H1 (cell line): ENCODE measurements around the gene ACYP2. TPM values are rescaled to one million over a fixed set of nuclear protein-coding genes. Genes with fewer than 3 reads are reported as not detected.

ENCODE experiments used
- CTCF ChIA-PET: fragments of 300-600 bp; sonication (Branson Sonifier 250); formaldehyde crosslinking; loops from one replicate; lab custom pipeline; 2021; ENCODE audit not compliant: partially characterized antibody; lab: Charles Lee
- POLR2A ChIA-PET: fragments of 300-600 bp; sonication (Branson Sonifier 250); formaldehyde crosslinking; loops from one replicate; lab custom pipeline; 2021; ENCODE audit warnings: inconsistent platforms; ENCODE audit not compliant: partially characterized antibody; lab: Charles Lee
- DNase-seq, 2 experiments: peaks; one replicate each; pipeline versions ENCODE4 v3.0.0 to v3.0.0-alpha.2; 2010 to 2022; ENCODE audit warnings: low spot score in 2 of 2, low read depth in 1 of 2, mixed read lengths in 1 of 2
- FAIRE-seq: peaks from 2 replicates; lab custom pipeline; 2011; peaks lifted over from hg19 to GRCh38; lab: Jason Lieb, UNC
- H2AFZ ChIP-seq: 2 replicates; pipeline ENCODE4 v1.8.1; 2012; ENCODE audit warnings: low read length, inconsistent platforms
- H2AK5ac ChIP-seq: 2 replicates; pipeline ENCODE4 v1.6.1; 2013; ENCODE audit warnings: low read depth, low read length
- H2BK120ac ChIP-seq: replicated peaks from 2 replicates; pipeline ENCODE3; 2013; ENCODE audit warnings: low read depth, low read length, inconsistent platforms
- H2BK12ac ChIP-seq: 2 replicates; pipeline ENCODE4 v1.6.1; 2013; ENCODE audit warnings: low read depth, low read length
- H2BK15ac ChIP-seq: 2 replicates; pipeline ENCODE4 v1.6.1; 2013; ENCODE audit warnings: low read length
- H2BK20ac ChIP-seq: 2 replicates; pipeline ENCODE4 v1.6.1; 2013; ENCODE audit warnings: low read length
- H2BK5ac ChIP-seq: 2 replicates; pipeline ENCODE4 v1.6.1; 2013; ENCODE audit warnings: low read depth, low read length
- H3K14ac ChIP-seq: 2 replicates; pipeline ENCODE4 v1.6.1; 2013; ENCODE audit warnings: inconsistent platforms; ENCODE audit not compliant: insufficient read length
- H3K18ac ChIP-seq: 2 replicates; pipeline ENCODE4 v1.6.1; 2013; ENCODE audit warnings: low read length; ENCODE audit errors: extremely low read depth
- H3K23ac ChIP-seq: 2 replicates; pipeline ENCODE4 v1.6.1; 2013; ENCODE audit warnings: inconsistent platforms; ENCODE audit not compliant: insufficient read length
- H3K23me2 ChIP-seq: 2 replicates; pipeline ENCODE4 v1.6.1; 2013; ENCODE audit warnings: low read depth, low read length
- H3K27ac ChIP-seq: 2 replicates; pipeline ENCODE4 v1.6.1; 2011; ENCODE audit warnings: low read depth, low read length, inconsistent platforms
- H3K27me3 ChIP-seq, 4 experiments: replicated peaks in 1 of 4; 1 replicate in 1 of 4; 2 replicates in 3 of 4; pipeline versions ENCODE4 v1.6.1 to v1.8.1; 2011 to 2013; ENCODE audit warnings: low read length in 3 of 4, mild to moderate bottlenecking in 3 of 4, inconsistent platforms in 2 of 4, mixed read lengths in 2 of 4, moderate library complexity in 1 of 4; ENCODE audit not compliant: control insufficient read depth in 3 of 4, insufficient read depth in 3 of 4; ENCODE audit errors: extremely low read depth in 1 of 4
- H3K36me3 ChIP-seq, 4 experiments: 2 replicates each; pipeline versions ENCODE4 v1.6.1 to v1.8.1; 2011 to 2013; ENCODE audit warnings: mild to moderate bottlenecking in 4 of 4, low read length in 3 of 4, moderate library complexity in 2 of 4, control low read depth in 1 of 4, inconsistent platforms in 1 of 4; ENCODE audit not compliant: insufficient read depth in 4 of 4, control insufficient read depth in 2 of 4
- H3K4ac ChIP-seq: replicated peaks from 2 replicates; pipeline ENCODE3; 2013; ENCODE audit warnings: low read length, low read depth, mixed read lengths, inconsistent platforms; ENCODE audit not compliant: insufficient read length
- H3K4me1 ChIP-seq, 4 experiments: replicated peaks in 1 of 4; 1 replicate in 1 of 4; 2 replicates in 3 of 4; pipeline versions ENCODE4 v1.6.1 to v1.8.1; 2011 to 2013; ENCODE audit warnings: low read length in 3 of 4, inconsistent platforms in 2 of 4, mixed read lengths in 1 of 4; ENCODE audit not compliant: insufficient read depth in 4 of 4, control insufficient read depth in 3 of 4
- H3K4me2 ChIP-seq, 2 experiments: 2 replicates each; pipeline versions ENCODE4 v1.6.1 to v1.8.1; 2011 to 2013; ENCODE audit warnings: low read depth in 2 of 2, low read length in 2 of 2, control low read depth in 1 of 2, inconsistent platforms in 1 of 2, mild to moderate bottlenecking in 1 of 2; ENCODE audit not compliant: insufficient read depth in 1 of 2
- H3K4me3 ChIP-seq, 4 experiments: fragments of 200-600, 300-600 bp in 1 of 4; sonication (generic), shearing (Covaris generic), sonication (Bioruptor Twin) in 1 of 4; 2 replicates each; pipeline versions ENCODE4 v1.5.1 to v1.8.1; 2011 to 2016; ENCODE audit warnings: low read length in 4 of 4, low read depth in 3 of 4, control low read depth in 2 of 4, inconsistent platforms in 2 of 4, mild to moderate bottlenecking in 2 of 4, mixed read lengths in 1 of 4, moderate library complexity in 1 of 4; ENCODE audit not compliant: insufficient read depth in 2 of 4; ENCODE audit errors: extremely low read depth in 1 of 4
- H3K56ac ChIP-seq: replicated peaks from 2 replicates; pipeline ENCODE3; 2013; ENCODE audit warnings: low read depth, mild to moderate bottlenecking, mixed read lengths, low read length, inconsistent platforms; ENCODE audit not compliant: insufficient read length
- H3K79me1 ChIP-seq: 2 replicates; pipeline ENCODE4 v1.6.1; 2013; ENCODE audit warnings: low read depth, low read length, control low read depth
- H3K79me2 ChIP-seq, 2 experiments: 2 replicates each; pipeline versions ENCODE4 v1.6.1 to v1.8.1; 2012 to 2013; ENCODE audit warnings: low read length in 2 of 2, mild to moderate bottlenecking in 2 of 2, inconsistent platforms in 1 of 2; ENCODE audit not compliant: insufficient read depth in 2 of 2, control insufficient read depth in 1 of 2
- H3K9ac ChIP-seq, 4 experiments: replicated peaks in 1 of 4; 1 replicate in 1 of 4; 2 replicates in 3 of 4; pipeline versions ENCODE4 v1.6.1 to v1.8.1; 2011 to 2013; ENCODE audit warnings: low read depth in 3 of 4, low read length in 3 of 4, control low read depth in 2 of 4, mild to moderate bottlenecking in 2 of 4, moderate library complexity in 2 of 4, inconsistent platforms in 1 of 4; ENCODE audit errors: extremely low read depth in 1 of 4
- H3K9me3 ChIP-seq, 2 experiments: 2 replicates each; pipeline versions ENCODE4 v1.6.1 to v1.8.1; 2012 to 2013; ENCODE audit warnings: mild to moderate bottlenecking in 2 of 2, moderate library complexity in 2 of 2, control low read depth in 1 of 2, inconsistent platforms in 1 of 2, low read depth in 1 of 2, low read length in 1 of 2, mixed read lengths in 1 of 2; ENCODE audit not compliant: insufficient read depth in 2 of 2
- H4K20me1 ChIP-seq, 2 experiments: replicated peaks in 1 of 2; 2 replicates each; pipeline versions ENCODE3 to v1.8.1; 2011 to 2013; ENCODE audit warnings: inconsistent platforms in 2 of 2, low read length in 2 of 2, mild to moderate bottlenecking in 1 of 2; ENCODE audit not compliant: insufficient read depth in 2 of 2, control insufficient read depth in 1 of 2
- H4K5ac ChIP-seq: 2 replicates; pipeline ENCODE4 v1.6.1; 2013; ENCODE audit warnings: low read length, low read depth, mixed read lengths, inconsistent platforms; ENCODE audit not compliant: insufficient read length
- H4K8ac ChIP-seq: 2 replicates; pipeline ENCODE4 v1.8.0; 2013; ENCODE audit warnings: mild to moderate bottlenecking, moderate library complexity, low read length, inconsistent platforms; ENCODE audit not compliant: insufficient read depth; ENCODE audit errors: extremely low read depth
- H4K91ac ChIP-seq: replicated peaks from 2 replicates; pipeline ENCODE3; 2013; ENCODE audit warnings: low read length, mixed read lengths, inconsistent platforms; ENCODE audit not compliant: insufficient read length
- ASH2L ChIP-seq: fragments of 200-600, 300-600 bp; sonication (generic); IDR thresholded peaks from one replicate; pipeline ENCODE4 v1.7.1; 2017; ENCODE audit warnings: low read length
- EP300 ChIP-seq, 2 experiments: IDR thresholded peaks; 1 replicate in 1 of 2; 2 replicates in 1 of 2; pipeline ENCODE4 v1.6.1; 2011 to 2012; ENCODE audit warnings: low read depth in 2 of 2, low read length in 2 of 2, mild to moderate bottlenecking in 2 of 2, borderline replicate concordance in 1 of 2, inconsistent platforms in 1 of 2, moderate library complexity in 1 of 2
- FOSL1 ChIP-seq: IDR thresholded peaks from 2 replicates; pipeline ENCODE4 v1.6.1; 2011; ENCODE audit warnings: mild to moderate bottlenecking, low read depth, low read length, moderate library complexity; ENCODE audit not compliant: insufficient read depth
- NRF1 ChIP-seq: IDR thresholded peaks from 2 replicates; pipeline ENCODE4 v1.6.1; 2011; ENCODE audit warnings: mild to moderate bottlenecking, low read depth, low read length, improper control_type of control experiment
- POLR2A ChIP-seq, 2 experiments: IDR thresholded peaks; 1 replicate in 1 of 2; 2 replicates in 1 of 2; pipeline ENCODE4 v1.6.1; 2011; ENCODE audit warnings: low read depth in 2 of 2, low read length in 2 of 2, mild to moderate bottlenecking in 2 of 2; ENCODE audit errors: control extremely low read depth in 1 of 2
- RXRA ChIP-seq: IDR thresholded peaks from 2 replicates; pipeline ENCODE4 v1.6.1; 2011; ENCODE audit warnings: low read depth, mild to moderate bottlenecking, low read length, moderate library complexity; ENCODE audit not compliant: insufficient read depth
- SRF ChIP-seq: IDR thresholded peaks from 2 replicates; pipeline ENCODE4 v1.6.1; 2011; ENCODE audit warnings: mild to moderate bottlenecking, low read depth, low read length, moderate library complexity
- TAF1 ChIP-seq: IDR thresholded peaks from 2 replicates; pipeline ENCODE4 v1.6.1; 2011; ENCODE audit warnings: mild to moderate bottlenecking, low read depth, low read length
- TEAD4 ChIP-seq: IDR thresholded peaks from 2 replicates; pipeline ENCODE4 v1.6.1; 2012; ENCODE audit warnings: low read depth, low read length, inconsistent platforms, mixed read lengths
- WGBS, 2 experiments: shearing (Covaris generic) in 1 of 2; methylation state at CpG; one replicate each; pipeline versions ENCODE4 v1.1.6 to v1.1.7; 2013 to 2015; ENCODE audit warnings: low lambda C conversion rate in 2 of 2, mixed read lengths in 2 of 2, inconsistent platforms in 1 of 2, low coverage in 1 of 2, missing lambda C conversion rate in 1 of 2; ENCODE audit not compliant: insufficient replicate concordance in 2 of 2, insufficient coverage in 1 of 2, insufficient read length in 1 of 2; ENCODE audit errors: extremely low coverage in 1 of 2, missing lambda C conversion rate in 1 of 2; 5-methylcytosine and 5-hydroxymethylcytosine counted together
- polyA plus RNA-seq, 7 experiments: library from polyadenylated mRNA; depleted of rRNA in 3 of 7; stranded (reverse) in 5 of 7; unstranded in 2 of 7; fragments of >200 nt in 5 of 7; fragments of 200-250 nt in 2 of 7; gene quantifications; 1 replicate in 5 of 7; 2 replicates in 1 of 7; 4 replicates in 1 of 7; pipeline versions ENCODE4 v1.2.1 to v1.2.3, GENCODE V29; 2011 to 2013; ENCODE audit warnings: missing spikeins in 2 of 7, mixed read lengths in 2 of 7
- total RNA-seq: library from RNA; stranded (reverse); fragmentation: NEBNext Ultra II Directional; extraction: Animal tissue kit (Norgen Biotek cat#: 25700); gene quantifications from 2 replicates; pipeline ENCODE4 v1.2.1, GENCODE V29; 2021
- TF ChIP-seq, protein P1 (sequence below): IDR thresholded peaks from 2 replicates; pipeline ENCODE4 v1.6.1; 2012; ENCODE audit warnings: inconsistent platforms
- TF ChIP-seq, protein P2 (sequence below): IDR thresholded peaks from 2 replicates; pipeline ENCODE4 v1.6.1; 2011; ENCODE audit warnings: low read length, improper control_type of control experiment

Gene ACYP2
- total and polyA plus RNA-seq, 2 of the 8 experiments (the other 6 are each of a cell fraction or from before 2014, with no cell fraction given): 3.4 to 4.4 TPM

DNA sequence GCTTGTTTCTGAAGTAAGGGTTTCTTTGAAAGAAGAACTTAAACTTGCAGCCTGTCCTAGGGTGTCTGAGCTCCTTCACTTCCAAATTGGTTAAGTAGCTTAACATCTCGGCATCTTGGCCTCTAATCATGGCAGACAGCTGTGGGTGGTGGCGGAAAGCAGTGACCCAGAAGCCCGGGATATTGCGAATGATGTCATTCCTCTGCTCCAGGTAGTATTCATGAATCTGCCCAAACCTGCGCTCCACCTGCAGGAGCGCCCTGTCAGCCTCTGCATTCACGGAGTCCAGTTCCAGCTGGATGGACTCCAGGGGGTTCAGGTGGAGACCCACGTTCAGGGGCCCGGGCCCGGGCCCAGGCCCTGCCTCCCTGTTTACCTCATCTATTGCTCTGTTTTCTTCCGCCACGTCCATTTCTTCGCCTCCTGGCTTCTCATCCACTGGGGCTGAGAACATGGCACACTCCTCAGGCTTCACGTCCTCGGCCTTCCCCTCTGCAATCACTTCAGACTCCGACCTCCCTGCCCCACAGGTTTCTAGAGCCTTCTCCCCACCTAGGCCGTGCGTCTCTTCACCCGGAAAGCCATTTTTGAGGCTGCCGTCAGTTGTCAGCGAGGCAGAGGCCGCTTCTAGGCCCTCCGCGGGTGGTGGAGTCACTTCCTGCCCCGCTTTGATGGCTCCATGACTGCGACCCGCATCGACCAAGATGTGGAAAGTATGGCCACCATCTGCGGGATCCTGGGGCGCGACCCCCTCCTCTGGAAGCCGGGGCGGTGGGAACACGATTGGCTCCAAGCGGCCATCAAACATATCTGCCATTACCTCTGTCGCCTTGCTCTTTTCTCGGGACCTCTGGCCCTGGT lies 140.0 kb downstream of the ACYP2 start:
- 88% methylated on average over 37 of the region's 37 CpGs; no CpG with 5 or more reads in 1 of the 2 experiments for WGBS, 2 experiments
- POLR2A ChIA-PET: no interaction called here
- TF ChIP-seq, protein P1, sequence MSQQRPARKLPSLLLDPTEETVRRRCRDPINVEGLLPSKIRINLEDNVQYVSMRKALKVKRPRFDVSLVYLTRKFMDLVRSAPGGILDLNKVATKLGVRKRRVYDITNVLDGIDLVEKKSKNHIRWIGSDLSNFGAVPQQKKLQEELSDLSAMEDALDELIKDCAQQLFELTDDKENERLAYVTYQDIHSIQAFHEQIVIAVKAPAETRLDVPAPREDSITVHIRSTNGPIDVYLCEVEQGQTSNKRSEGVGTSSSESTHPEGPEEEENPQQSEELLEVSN: no peak
- TF ChIP-seq, protein P2, sequence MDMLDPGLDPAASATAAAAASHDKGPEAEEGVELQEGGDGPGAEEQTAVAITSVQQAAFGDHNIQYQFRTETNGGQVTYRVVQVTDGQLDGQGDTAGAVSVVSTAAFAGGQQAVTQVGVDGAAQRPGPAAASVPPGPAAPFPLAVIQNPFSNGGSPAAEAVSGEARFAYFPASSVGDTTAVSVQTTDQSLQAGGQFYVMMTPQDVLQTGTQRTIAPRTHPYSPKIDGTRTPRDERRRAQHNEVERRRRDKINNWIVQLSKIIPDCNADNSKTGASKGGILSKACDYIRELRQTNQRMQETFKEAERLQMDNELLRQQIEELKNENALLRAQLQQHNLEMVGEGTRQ: no peak
- no peak for TF ChIP-seq TAF1
- no peak for TF ChIP-seq SRF
- no peak for TF ChIP-seq EP300 (IDR thresholded peaks at IDR 0.05; ENCODE audit: borderline replicate concordance in 1 of 2, low read depth in 2 of 2, low read length in 2 of 2)
- no peak for TF ChIP-seq TEAD4
- TF ChIP-seq ASH2L: no peak
- no peak for TF ChIP-seq POLR2A (IDR thresholded peaks at IDR 0.05; ENCODE audit: control extremely low read depth in 1 of 2, low read depth in 2 of 2, low read length in 2 of 2)
- no peak for TF ChIP-seq FOSL1
- TF ChIP-seq NRF1: no peak
- no peak for TF ChIP-seq RXRA

More for the DNA sequence above, 140.0 kb downstream of the ACYP2 start:
- Histone ChIP-seq H3K79me2 (no peaks in the 10 kb centered on the region), H2AK5ac (no peak overlapping the region), H4K5ac (no peak overlapping the region), H4K20me1 (no peaks in the 10 kb centered on the region), H2BK12ac (no peak overlapping the region), H3K27me3 (no peaks in the 10 kb centered on the region), H3K9me3 (peaks cover 2 to 4% of the 10 kb centered on the region in 2 experiments; a peak in 2 of 4 replicates), H3K4ac (no peak overlapping the region), H3K9ac (no peak overlapping the region), H3K14ac (no peak overlapping the region), H3K79me1 (no peaks in the 10 kb centered on the region), H3K4me1 (no peaks in the 10 kb centered on the region), H2BK15ac (no peak overlapping the region), H3K56ac (no peak overlapping the region), H3K18ac (no peak overlapping the region), H3K23ac (no peak overlapping the region), H2AFZ (no peak overlapping the region), H2BK120ac (no peak overlapping the region), H3K4me2 (no peak overlapping the region), H3K23me2 (no peaks in the 10 kb centered on the region), H4K8ac (no peak overlapping the region), H2BK5ac (no peak overlapping the region), H3K36me3 (no peaks in the 10 kb centered on the region), H4K91ac (no peak overlapping the region), H3K27ac (no peak overlapping the region), H3K4me3 (no peak overlapping the region), H2BK20ac (no peak overlapping the region)
- no peak for FAIRE-seq
- no peak for DNase-seq
- CTCF ChIA-PET: interaction anchor here (0.6 to 1.9 kb wide), 7 partner anchors 8 to 245 kb away, joined by 3 to 4 read pairs (median 3); no protein-coding TSS in a partner anchor
